ENCODE measurements around the gene CDH22. TPM values are rescaled to one million over a fixed set of nuclear protein-coding genes. Genes with fewer than 3 reads are reported as not detected.

The CDH22 gene
- total RNA-seq, 1 donor from 2014 or later, result 1.7 TPM

DNA sequence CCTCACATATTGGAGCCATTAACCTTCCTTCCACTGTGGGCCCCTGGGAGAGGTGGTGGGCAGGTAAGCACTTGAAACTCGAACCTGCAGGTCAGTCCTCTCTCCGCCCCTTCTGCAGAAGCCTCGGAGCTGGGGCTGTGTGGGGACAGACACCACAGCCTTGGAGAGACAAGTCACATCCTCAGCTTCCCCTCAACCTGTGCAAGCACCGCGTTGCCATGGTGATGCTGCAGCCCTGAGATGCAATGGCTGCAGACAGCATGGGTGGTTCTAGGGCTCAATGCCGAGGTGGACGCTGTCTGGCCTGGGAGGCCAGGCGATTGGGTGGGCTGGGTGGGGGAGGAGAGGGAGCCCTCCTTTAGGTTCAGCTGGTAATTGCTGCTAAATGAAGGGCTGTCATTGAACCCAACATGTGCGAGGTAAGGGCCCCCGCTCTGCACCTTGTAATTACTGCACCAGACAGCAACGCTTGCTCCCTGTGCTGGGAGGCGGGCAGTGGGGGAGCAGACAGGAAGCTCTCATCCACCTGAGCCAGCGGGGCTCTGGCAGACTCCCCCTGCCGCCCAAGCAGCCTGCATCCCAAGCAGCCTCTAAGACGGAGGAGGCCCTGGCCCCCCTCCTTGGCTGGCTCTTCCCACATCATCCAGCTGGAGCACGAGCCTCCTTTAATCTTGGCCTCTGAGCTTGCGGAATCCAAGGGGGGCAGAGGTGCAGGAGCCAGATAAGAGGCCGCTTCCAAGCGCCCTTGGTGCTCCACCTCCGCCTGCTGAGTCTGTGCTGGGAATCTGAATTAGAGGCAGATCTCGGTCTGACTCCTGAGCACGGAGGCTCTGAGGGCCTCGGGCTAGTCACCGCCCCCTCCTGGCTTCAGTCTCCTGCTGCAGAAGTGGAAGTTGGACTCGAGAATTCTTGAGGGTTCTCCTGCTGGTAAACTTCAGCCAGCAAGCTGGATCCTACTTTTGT, 39.8 kb upstream of the CDH22 start:
- no peak for DNase-seq (ENCODE audit: extremely low spot score in 2 of 2)

DNA sequence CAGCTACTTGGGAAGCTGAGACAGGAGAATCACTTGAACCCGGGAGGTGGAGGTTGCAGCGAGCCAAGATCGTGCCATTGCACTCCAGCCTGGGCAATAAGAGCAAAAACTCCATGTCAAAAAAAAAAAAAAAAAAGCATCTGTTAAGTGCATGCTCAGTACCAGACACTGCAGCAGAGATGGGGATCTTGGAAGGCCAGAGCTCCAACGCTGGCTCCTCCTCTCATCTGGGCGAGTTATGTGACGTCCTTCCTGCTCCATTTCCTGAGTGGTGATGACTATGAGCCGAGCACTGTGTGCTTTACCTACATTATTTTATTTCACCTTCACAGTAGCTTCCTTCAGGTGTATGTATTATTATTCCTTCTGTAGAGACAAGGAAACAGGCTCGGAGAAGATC, 38.5 kb upstream of the CDH22 start:
- Histone ChIP-seq H3K4me3 (no peak overlapping the region), H3K36me3 (peaks cover 0 to 19% of the 10 kb centered on the region in 2 donors), H3K27ac (no peak overlapping the region), H3K4me1 (peaks cover 13% of the 10 kb centered on the region), H3K9me3 (no peaks in the 10 kb centered on the region), H3K27me3 (no peaks in the 10 kb centered on the region)
- DNase-seq (ENCODE audit: extremely low spot score in 2 of 2), result no peak
- TF ChIP-seq POLR2A (IDR thresholded peaks at IDR 0.05), result no peak
- TF ChIP-seq POLR2AphosphoS5 (IDR thresholded peaks at IDR 0.05; ENCODE audit: insufficient read depth in 1 of 2, low read depth in 1 of 2), result no peak
- TF ChIP-seq, protein P1, sequence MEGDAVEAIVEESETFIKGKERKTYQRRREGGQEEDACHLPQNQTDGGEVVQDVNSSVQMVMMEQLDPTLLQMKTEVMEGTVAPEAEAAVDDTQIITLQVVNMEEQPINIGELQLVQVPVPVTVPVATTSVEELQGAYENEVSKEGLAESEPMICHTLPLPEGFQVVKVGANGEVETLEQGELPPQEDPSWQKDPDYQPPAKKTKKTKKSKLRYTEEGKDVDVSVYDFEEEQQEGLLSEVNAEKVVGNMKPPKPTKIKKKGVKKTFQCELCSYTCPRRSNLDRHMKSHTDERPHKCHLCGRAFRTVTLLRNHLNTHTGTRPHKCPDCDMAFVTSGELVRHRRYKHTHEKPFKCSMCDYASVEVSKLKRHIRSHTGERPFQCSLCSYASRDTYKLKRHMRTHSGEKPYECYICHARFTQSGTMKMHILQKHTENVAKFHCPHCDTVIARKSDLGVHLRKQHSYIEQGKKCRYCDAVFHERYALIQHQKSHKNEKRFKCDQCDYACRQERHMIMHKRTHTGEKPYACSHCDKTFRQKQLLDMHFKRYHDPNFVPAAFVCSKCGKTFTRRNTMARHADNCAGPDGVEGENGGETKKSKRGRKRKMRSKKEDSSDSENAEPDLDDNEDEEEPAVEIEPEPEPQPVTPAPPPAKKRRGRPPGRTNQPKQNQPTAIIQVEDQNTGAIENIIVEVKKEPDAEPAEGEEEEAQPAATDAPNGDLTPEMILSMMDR (IDR thresholded peaks at IDR 0.05), result no peak
- intact Hi-C loops (cut with DNase I), result no loop called here

More for the DNA sequence above, 39.8 kb upstream of the CDH22 start:
- Histone ChIP-seq H3K9me3 (no peaks in the 10 kb centered on the region), H3K36me3 (peaks cover 0 to 21% of the 10 kb centered on the region in 2 donors), H3K27me3 (no peaks in the 10 kb centered on the region), H3K27ac (peak overlapping the region; percentile 31), H3K4me3 (no peak overlapping the region), H3K4me1 (peaks cover 6% of the 10 kb centered on the region)
- no peak for TF ChIP-seq POLR2A (IDR thresholded peaks at IDR 0.05)
- TF ChIP-seq POLR2AphosphoS5 (IDR thresholded peaks at IDR 0.05; ENCODE audit: insufficient read depth in 1 of 2, low read depth in 1 of 2), result no peak
- TF ChIP-seq, protein P1 (IDR thresholded peaks at IDR 0.05), result no peak
- intact Hi-C loops (cut with DNase I), result no loop called here

DNA sequence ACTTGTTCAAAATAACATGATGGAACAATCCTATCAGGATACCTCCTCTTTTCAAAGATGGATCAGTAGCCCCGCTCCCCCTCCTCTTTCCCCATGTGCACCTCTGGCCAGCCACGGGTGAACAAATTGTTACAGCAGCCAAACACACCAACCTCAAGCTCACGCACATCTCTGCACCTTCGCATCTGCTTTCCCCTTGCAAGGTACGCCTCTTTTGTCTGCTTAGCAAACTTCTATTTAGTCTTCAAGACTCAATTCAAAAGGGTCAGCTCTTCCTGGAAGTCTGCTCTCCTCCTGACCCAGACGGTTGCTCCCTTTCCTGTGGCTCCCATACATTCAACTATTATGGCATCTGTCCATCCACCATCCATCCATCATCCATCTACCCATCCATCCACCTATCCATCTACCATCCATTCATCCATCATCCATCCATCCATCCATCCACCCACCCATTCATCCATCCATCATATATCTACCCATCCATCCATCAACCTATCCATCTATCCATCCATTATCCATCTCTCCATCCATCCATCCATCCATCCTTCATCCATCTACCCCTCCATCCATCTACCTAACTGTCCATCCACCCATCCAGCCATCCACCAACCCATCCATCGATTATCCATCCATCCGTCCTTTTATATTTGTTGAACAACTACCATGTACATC, 36.3 kb upstream of the CDH22 start:
- Histone ChIP-seq H3K4me3 (no peak overlapping the region), H3K36me3 (no peaks in the 10 kb centered on the region), H3K9me3 (no peaks in the 10 kb centered on the region), H3K4me1 (peaks cover 13% of the 10 kb centered on the region), H3K27ac (no peak overlapping the region), H3K27me3 (no peaks in the 10 kb centered on the region)
- intact Hi-C loops (cut with DNase I), result no loop called here
- no peak for DNase-seq (ENCODE audit: extremely low spot score in 2 of 2)
- TF ChIP-seq POLR2AphosphoS5 (IDR thresholded peaks at IDR 0.05; ENCODE audit: insufficient read depth in 1 of 2, low read depth in 1 of 2), result no peak
- no peak for TF ChIP-seq POLR2A (IDR thresholded peaks at IDR 0.05)
- TF ChIP-seq, protein P1 (IDR thresholded peaks at IDR 0.05), result no peak

DNA sequence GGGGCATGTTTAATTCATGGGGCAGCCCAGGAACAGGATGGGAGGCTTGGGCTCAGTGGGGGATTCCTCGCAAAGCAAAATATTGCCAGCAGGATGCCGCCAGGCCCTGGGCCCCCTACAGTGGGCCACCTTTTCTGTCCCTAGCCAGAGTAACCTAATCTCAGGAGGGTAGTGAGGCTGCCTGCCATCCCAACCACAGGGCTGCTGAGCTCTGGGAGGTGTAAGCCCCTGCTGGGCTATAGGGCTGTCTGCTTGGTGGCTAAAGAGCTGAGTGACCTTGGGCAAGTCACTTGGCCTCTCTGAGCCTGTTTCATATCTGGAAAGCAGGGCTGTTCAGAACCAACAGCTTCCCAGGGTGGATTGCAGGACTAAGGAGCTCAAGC, 35.7 kb upstream of the CDH22 start:
- intact Hi-C loops (cut with DNase I), result no loop called here

More for the DNA sequence above, 35.7 kb upstream of the CDH22 start:
- H3K9me3 ChIP-seq, result no peaks in the 10 kb centered on the region
- no peaks in the 10 kb centered on the region for H3K27me3 ChIP-seq
- no peak overlapping the region for H3K4me3 ChIP-seq
- no peak overlapping the region for H3K27ac ChIP-seq
- TF ChIP-seq, protein P1 (IDR thresholded peaks at IDR 0.05), result no peak
- no peak for TF ChIP-seq POLR2A (IDR thresholded peaks at IDR 0.05)
- TF ChIP-seq POLR2AphosphoS5 (IDR thresholded peaks at IDR 0.05; ENCODE audit: insufficient read depth in 1 of 2, low read depth in 1 of 2), result no peak
- no peaks in the 10 kb centered on the region for H3K36me3 ChIP-seq
- no peak for DNase-seq (ENCODE audit: extremely low spot score in 2 of 2)
- peaks cover 13% of the 10 kb centered on the region for H3K4me1 ChIP-seq
